GM12864 (cell line): ENCODE data around the gene ZFP62.
"Not testable (repeated sequence)": the region's sequence is repeated elsewhere in the genome, so short reads cannot be mapped to it uniquely, and the experiment has no call there.

ENCODE experiments used
- DNase-seq: peaks from one replicate; pipeline ENCODE4 v3.0.0-alpha.2; 2011; ENCODE audit warnings: low read depth
- H3K4me3 ChIP-seq: 2 replicates; pipeline ENCODE4 v1.5.1; 2011; ENCODE audit warnings: mild to moderate bottlenecking, low read depth, low read length, control low read depth
- TF ChIP-seq, protein P1 (sequence below): IDR thresholded peaks from 2 replicates; pipeline ENCODE4 v1.5.1; 2011; ENCODE audit warnings: low read depth, mild to moderate bottlenecking, moderate library complexity, low read length, control low read depth, inconsistent platforms; ENCODE audit errors: missing control alignments

The ZFP62 gene

DNA sequence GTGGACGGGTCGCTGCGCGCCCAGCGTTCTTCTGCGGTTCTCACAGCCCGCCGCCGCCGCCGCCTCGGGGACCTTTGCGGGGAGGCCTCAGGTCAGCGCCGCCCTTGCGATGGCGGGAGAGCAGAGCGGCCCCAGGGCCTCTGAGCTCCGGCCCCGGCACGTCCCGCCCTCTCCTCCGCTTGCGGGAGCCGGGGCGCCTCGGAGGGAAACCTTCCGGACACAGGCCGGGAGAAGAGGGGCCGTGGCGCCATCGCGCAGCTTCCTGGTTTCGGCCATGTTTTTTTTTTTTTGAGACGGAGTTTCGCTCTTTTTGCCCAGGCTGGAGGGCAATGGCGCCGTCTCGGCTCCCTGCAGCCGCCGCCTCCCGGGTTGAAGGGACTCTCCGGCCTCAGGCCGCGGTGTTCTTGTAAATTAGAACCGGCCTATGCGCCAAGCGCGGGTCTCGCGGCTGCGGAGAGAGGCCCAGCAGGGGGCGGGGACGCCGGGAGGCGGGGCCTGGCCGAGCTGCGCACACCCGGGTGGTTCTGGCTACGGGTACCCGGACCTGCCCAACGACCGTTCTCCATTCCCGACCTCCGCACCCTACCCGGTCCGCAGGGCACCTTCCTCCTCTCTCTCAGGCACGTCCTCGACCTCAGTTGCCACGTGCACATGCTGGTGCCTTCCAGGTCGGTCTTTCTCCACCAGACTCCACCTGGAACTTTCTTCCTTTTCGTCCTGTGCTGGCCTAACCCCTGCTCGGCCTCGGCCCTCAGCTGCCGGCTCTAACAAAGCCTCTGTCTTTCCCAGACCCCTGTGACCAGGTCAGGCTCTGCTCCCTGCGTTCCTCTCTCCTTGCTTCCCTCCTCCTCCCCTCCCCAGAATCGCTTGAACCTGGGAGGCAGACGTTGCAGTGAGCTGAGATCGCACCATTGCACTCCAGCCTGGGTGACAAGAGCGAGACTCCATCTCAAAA lies 29.7 kb downstream of the ZFP62 start:
- peak; percentile 53 for DNase-seq
- H3K4me3 ChIP-seq: peak overlapping the region; percentile 69
- TF ChIP-seq, protein P1, sequence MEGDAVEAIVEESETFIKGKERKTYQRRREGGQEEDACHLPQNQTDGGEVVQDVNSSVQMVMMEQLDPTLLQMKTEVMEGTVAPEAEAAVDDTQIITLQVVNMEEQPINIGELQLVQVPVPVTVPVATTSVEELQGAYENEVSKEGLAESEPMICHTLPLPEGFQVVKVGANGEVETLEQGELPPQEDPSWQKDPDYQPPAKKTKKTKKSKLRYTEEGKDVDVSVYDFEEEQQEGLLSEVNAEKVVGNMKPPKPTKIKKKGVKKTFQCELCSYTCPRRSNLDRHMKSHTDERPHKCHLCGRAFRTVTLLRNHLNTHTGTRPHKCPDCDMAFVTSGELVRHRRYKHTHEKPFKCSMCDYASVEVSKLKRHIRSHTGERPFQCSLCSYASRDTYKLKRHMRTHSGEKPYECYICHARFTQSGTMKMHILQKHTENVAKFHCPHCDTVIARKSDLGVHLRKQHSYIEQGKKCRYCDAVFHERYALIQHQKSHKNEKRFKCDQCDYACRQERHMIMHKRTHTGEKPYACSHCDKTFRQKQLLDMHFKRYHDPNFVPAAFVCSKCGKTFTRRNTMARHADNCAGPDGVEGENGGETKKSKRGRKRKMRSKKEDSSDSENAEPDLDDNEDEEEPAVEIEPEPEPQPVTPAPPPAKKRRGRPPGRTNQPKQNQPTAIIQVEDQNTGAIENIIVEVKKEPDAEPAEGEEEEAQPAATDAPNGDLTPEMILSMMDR: peak; percentile 15

DNA sequence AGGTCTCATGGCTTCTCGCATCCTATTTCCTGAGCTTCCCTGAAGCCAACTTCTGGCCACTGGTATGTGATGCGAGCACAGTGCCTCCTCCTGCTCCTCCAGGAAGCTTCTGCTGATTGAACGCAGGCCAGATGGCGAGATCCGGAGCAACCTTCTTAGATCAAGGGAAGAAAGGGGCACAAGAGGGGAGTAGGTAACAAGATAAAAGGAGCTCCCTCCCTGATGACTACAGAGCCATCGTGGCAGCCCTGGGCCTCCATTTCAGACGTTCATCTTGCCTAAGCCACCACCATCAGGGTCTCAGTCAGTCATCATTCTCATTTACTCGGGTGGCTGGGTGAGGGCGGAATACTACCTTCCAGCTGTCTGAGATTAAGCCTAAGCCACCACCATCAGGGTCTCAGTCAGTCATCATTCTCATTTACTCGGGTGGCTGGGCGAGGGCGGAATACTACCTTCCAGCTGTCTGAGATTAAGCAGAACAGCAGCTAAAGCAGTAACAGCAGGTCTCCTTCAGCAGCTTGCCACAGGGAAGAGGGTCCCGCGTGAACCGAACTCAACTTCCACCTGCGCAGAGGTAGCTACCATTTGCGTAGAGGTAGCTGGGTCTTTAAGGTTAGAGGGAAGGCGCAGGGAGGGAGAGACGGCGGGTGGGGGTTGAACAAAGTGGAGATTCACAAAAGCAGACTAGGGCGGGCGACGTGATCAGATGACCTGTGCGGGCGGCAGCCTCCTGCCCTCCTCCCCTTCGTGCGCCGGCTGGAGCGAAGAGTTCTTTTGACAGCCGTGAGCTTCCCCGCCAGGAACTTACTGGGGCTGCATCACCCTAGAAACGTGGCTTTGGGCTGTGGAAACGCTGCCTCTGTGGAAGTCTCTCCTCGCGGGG lies 30.6 kb downstream of the ZFP62 start:
- no peak for DNase-seq
- H3K4me3 ChIP-seq: peak overlapping the region; percentile 69
- TF ChIP-seq, protein P1: no peak

DNA sequence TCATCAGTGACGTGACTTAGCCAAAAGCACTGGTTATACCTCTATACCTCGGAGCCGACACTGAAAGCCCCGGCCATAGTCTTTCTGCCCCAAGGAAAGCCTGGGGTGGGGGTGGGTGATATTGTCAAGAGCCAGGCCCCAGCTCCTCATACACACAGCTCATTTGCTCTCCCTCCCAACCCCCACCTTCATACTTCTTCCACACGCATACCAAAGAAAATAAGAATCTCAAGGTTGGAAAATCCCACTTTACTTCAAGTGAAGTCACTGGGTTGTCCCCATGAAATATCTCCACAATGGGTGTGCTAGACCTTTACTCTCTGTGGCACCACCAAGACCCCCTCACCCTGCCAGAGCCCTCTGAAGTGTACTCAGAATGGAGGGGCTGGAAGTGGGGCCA lies 31.4 kb downstream of the ZFP62 start:
- DNase-seq: no peak
- peak overlapping the region; percentile 69 for H3K4me3 ChIP-seq
- TF ChIP-seq, protein P1: no peak

- not testable (repeated sequence) for DNase-seq, H3K4me3 ChIP-seq
These were observed 32.1 kb downstream of the ZFP62 start for GRCh38 chr5:180828756-180829531.

- not testable (repeated sequence) for H3K4me3 ChIP-seq, DNase-seq
These were observed 33.7 kb downstream of the ZFP62 start for GRCh38 chr5:180827374-180827773.

- no peak for DNase-seq
- H3K4me3 ChIP-seq: no peak overlapping the region
- TF ChIP-seq, protein P1: no peak
These were observed 35.1 kb downstream of the ZFP62 start for GRCh38 chr5:180825768-180826525.

- TF ChIP-seq, protein P1: no peak
- no peak overlapping the region for H3K4me3 ChIP-seq
These were observed 36.2 kb downstream of the ZFP62 start for GRCh38 chr5:180824630-180825476.

More at GRCh38 chr5:180824630-180825476, 36.2 kb downstream of the ZFP62 start:
- no peak for DNase-seq
